GM12872 (cell line): Measurements from ENCODE around the gene GAS7.

Experiments used
- CTCF ChIP-seq: IDR thresholded peaks from 3 replicates; pipeline ENCODE4 v1.5.1; 2011; ENCODE audit warnings: low read depth, mild to moderate bottlenecking, low read length, moderate library complexity; ENCODE audit not compliant: insufficient read depth

The GAS7 gene

GRCh38 chr17:9941305-9941704, 257.1 kb downstream of the GAS7 start:
- TF ChIP-seq CTCF, result no peak

- TF ChIP-seq CTCF, result no peak
These were observed 257.6 kb downstream of the GAS7 start for GRCh38 chr17:9940841-9941240.

- no peak for TF ChIP-seq CTCF
These were observed 259.6 kb downstream of the GAS7 start for GRCh38 chr17:9938764-9939163.

- TF ChIP-seq CTCF, result no peak
These were observed 260.5 kb downstream of the GAS7 start for GRCh38 chr17:9937901-9938300.

GRCh38 chr17:9937241-9937761, 261.1 kb downstream of the GAS7 start:
- no peak for TF ChIP-seq CTCF

GRCh38 chr17:9936095-9936494, 262.3 kb downstream of the GAS7 start:
- no peak for TF ChIP-seq CTCF

GRCh38 chr17:9935408-9935807, 263.0 kb downstream of the GAS7 start:
- TF ChIP-seq CTCF, result no peak
